Stimulated activated naive CD8-positive, alpha-beta T cell treated with anti-CD3 and anti-CD28 coated beads, Interleukin-15, Interleukin-2, amounts not matched to agents 100 ng/mL and 50 ng/mL, for 24 hours (primary cell): Measurements from ENCODE around the gene ATP5MG.

Experiments used
- H3K27ac Mint-ChIP-seq: one replicate; pipeline ENCODE4 v1.8.0; 2021; ENCODE audit warnings: mild to moderate bottlenecking, mixed read lengths
- H3K27me3 Mint-ChIP-seq: one replicate; pipeline ENCODE4 v1.8.0; 2021; ENCODE audit warnings: mixed read lengths
- H3K36me3 Mint-ChIP-seq: one replicate; pipeline ENCODE4 v1.8.0; 2021; ENCODE audit warnings: low read depth, mixed read lengths
- H3K4me1 Mint-ChIP-seq: one replicate; pipeline ENCODE4 v1.8.0; 2021; ENCODE audit warnings: low read depth, mixed read lengths
- H3K4me3 Mint-ChIP-seq: one replicate; pipeline ENCODE4 v1.8.0; 2021; ENCODE audit warnings: mild to moderate bottlenecking, mixed read lengths
- H3K9me3 Mint-ChIP-seq: one replicate; pipeline ENCODE4 v1.8.0; 2021; ENCODE audit warnings: mixed read lengths

The ATP5MG gene, protein sequence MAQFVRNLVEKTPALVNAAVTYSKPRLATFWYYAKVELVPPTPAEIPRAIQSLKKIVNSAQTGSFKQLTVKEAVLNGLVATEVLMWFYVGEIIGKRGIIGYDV

DNA sequence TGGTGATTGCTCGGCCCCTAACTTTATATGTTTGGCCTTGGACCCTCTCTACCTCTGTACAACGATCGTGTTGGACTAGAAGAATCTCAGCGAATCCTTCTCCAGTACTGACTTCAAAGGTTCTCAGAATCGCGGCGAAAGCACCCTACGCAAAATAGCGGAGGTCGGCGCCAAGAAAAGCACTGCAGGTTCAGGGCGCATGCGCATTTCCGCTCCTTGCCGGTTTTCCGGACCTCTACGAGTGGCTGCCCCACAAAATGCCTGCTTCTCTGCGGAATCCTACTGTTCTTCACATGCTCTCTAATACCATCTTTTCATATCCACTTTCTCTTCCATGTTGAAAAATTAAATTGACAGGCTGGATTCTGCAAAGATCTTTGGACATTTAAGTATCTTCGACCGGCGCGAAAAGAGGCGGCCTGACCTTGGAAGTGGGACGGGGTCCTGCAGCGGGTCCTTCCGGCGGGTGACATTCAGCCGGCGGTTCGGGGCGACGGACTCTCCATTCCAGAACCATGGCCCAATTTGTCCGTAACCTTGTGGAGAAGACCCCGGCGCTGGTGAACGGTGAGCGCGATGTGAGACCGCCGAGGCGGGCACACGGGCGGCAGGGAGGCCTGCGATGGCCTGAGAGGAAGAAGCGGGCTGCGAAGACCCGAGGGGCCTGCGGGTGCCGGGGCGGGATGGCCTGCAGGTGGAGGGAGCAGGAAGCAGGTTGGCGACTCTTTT is at the start of gene ATP5MG:
ATP5MG (plus strand) TSS at position 456 of the 729 bp plus-strand sequence; CDS start at position 516, 60 bp downstream.
- peak within 1 kb of the TSS; percentile 100 for H3K27ac Mint-ChIP-seq
- no peaks in the 10 kb centered on the region for H3K9me3 Mint-ChIP-seq
- peak within 1 kb of the TSS; percentile 98 for H3K4me3 Mint-ChIP-seq
- no peaks in the 10 kb centered on the region for H3K27me3 Mint-ChIP-seq
- H3K36me3 Mint-ChIP-seq, result peaks cover 62% of the 10 kb centered on the region
- H3K4me1 Mint-ChIP-seq, result peaks cover 72% of the 10 kb centered on the region

DNA sequence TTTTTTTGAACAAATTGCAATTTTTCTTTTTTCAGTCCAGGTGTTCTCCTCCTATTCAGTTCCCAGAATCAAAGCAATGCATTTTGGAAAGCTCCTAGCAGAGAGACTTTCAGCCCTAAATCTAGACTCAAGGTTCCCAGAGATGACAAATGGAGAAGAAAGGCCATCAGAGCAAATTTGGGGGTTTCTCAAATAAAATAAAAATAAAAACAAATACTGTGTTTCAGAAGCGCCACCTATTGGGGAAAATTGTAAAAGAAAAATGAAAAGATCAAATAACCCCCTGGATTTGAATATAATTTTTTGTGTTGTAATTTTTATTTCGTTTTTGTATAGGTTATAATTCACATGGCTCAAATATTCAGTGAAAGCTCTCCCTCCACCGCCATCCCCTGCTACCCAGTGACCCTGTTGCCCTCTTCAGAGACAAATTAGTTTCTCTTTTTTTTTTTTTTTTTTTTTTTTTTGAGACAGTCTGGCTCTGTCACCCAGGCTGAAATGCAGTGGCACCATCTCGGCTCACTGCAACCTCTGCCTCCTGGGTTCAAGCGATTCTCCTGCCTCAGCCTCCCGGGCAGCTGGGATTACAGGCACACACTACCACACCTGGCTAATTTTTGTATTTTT is 48.2 kb upstream of the ATP5MG start:
- peaks cover 25% of the 10 kb centered on the region for H3K4me1 Mint-ChIP-seq
- no peaks in the 10 kb centered on the region for H3K27me3 Mint-ChIP-seq
- peak overlapping the region; percentile 72 for H3K27ac Mint-ChIP-seq
- H3K9me3 Mint-ChIP-seq, result no peaks in the 10 kb centered on the region
- H3K4me3 Mint-ChIP-seq, result no peak overlapping the region
- H3K36me3 Mint-ChIP-seq, result peaks cover 45% of the 10 kb centered on the region

DNA sequence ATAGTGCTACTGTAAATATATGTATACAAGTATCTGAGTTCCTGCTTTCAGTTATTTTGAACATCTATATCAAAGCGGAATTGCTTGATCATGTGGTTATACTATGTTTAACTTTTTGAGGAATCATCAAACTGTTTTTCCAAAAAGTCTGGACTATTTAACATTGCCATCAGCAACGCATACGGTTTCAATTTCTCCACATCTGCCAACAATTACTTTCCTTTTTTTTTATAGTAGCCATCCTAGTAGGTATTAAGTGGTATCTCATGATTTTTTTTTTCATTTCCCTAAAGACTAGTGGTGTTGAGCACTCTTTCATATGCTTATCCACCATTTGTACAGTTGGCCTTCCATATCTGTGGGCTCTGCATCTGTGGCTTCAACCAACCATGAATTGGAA is 43.3 kb upstream of the ATP5MG start:
- Mint-ChIP-seq H3K27ac (peak overlapping the region; percentile 38), H3K27me3 (no peaks in the 10 kb centered on the region), H3K9me3 (no peaks in the 10 kb centered on the region), H3K4me3 (no peak overlapping the region), H3K36me3 (peaks cover 24% of the 10 kb centered on the region), H3K4me1 (peaks cover 48% of the 10 kb centered on the region)

DNA sequence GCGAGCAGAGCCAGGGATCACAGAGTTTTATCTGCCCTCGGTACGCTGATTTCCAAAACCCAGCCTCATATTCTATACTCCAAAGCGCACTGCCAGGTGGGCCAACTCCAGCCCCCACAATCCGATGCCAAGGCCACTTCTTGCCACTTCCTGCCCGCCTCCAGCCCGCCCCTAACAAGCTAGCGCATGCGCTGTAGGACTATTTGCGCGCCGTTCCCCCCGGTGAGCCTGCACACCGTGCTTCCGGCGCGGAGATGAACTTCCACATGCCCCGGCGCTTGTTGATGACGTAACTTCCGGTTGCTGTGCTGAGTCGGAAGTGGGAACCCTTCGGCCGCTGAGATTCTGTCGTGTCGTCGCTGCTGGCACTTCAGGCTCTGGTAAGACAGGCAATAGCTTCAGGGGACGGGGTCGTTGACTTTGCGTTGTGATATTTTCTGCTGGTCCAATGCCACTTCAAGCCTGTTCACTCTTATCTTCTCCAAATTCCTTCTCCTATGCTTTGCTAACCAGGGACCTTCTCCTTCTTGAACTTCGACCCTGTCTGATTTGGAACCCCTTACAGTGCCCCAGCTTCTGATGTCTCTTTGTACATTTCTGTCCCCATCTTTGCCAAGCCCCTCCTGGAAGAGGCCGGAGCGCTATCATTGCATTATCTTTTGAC is 42.0 kb upstream of the ATP5MG start, which contains the start of gene UBE4A:
UBE4A (plus strand) TSS at position 306 of the 664 bp plus-strand sequence. CDS start 5,481 bp downstream, outside the sequence.
- Mint-ChIP-seq H3K27ac (peak within 1 kb of the TSS; percentile 94), H3K4me3 (peak within 1 kb of the TSS; percentile 95), H3K4me1 (peaks cover 51% of the 10 kb centered on the region), H3K9me3 (no peaks in the 10 kb centered on the region), H3K27me3 (no peaks in the 10 kb centered on the region), H3K36me3 (peaks cover 31% of the 10 kb centered on the region)

DNA sequence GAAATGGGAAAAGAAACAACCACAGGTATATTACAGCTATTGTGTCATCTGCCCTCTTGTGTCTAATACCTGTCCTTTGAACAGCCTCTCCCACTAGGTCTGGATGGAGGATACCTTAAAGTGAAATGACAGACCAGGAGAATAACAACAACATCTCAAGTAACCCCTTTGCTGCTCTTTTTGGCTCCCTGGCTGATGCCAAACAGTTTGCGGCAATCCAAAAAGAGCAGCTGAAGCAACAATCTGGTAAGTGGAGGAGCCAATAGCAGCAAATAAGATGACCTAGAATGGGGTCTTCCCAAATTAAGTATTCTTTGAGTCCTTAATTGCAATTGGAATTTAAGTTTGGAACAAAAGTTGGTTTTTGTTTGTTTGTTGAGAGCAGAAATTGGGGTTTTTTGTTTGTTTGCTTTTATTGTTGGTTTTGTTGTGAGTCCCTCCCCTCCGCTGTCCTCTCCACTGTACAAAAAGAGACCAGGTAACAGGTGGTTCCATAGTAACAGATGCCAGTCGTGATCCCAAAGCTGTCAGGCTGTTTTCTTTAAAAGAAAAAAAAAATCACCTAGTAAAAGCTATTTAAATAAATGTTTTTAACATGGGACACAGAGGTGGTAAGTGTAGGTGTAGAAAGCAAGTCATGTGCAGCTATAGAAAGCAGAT is 36.3 kb upstream of the ATP5MG start:
- Mint-ChIP-seq H3K36me3 (peaks cover 74% of the 10 kb centered on the region), H3K27ac (no peak overlapping the region), H3K4me3 (no peak overlapping the region), H3K4me1 (peaks cover 39% of the 10 kb centered on the region), H3K9me3 (no peaks in the 10 kb centered on the region), H3K27me3 (no peaks in the 10 kb centered on the region)

DNA sequence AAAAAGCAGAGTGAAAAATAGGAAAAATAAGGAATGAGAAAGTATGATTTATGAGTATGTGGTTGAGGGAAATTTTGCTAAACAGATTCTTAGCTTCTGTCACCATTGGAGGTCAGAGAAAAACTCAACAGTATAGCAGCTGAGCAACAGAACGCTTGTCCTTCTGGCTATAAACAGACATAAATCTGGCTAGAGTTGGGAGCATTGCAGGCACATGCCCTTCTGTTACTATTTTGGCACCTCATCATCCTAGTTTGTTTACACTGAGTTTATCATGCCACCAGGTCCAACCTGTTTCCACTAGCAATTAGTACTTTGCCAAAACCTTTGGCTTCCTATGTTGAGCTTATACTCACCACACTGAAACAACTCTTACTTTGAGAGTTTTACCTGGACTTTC is 35.1 kb upstream of the ATP5MG start:
- Mint-ChIP-seq H3K4me3 (no peak overlapping the region), H3K4me1 (peaks cover 27% of the 10 kb centered on the region), H3K36me3 (peaks cover 83% of the 10 kb centered on the region), H3K27ac (no peak overlapping the region), H3K27me3 (no peaks in the 10 kb centered on the region), H3K9me3 (no peaks in the 10 kb centered on the region)

DNA sequence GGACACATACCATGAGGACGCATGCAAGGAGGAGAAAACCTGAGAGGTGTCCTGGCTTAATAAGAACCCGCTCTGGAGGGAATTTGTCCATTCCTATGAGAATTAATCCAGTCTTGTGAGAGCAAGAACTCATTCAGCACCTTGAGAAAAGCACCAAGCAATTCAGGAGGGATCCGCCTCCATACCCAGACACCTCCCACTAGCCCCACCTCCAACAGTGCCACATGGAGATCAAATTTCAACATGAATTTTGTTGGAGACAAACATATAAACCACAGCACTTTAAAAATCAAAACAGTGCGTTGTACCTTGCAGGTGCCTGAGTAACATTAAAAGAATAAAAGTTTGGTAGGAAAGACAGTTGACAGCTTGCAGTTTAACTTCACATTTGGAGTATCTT is 30.6 kb upstream of the ATP5MG start:
- H3K4me1 Mint-ChIP-seq, result no peaks in the 10 kb centered on the region
- no peak overlapping the region for H3K4me3 Mint-ChIP-seq
- H3K27ac Mint-ChIP-seq, result no peak overlapping the region

DNA sequence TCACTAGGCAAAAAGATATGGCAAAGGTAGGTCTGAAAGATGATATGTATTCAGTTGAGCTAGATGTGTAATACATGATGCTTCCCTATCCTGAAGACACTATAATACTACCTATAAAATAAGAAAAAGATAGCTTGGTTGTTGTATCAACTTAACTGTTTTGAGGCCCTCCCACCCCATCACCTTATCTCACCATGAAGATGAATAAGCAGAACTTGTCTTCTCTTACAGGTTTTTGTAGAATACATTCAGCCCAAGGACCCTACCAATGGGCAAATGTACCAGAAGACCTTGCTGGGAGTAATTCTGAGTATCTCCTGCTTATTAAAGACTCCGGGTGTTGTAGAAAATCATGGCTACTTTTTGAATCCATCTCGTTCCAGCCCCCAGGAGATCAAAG is 28.1 kb upstream of the ATP5MG start:
- Mint-ChIP-seq H3K4me3 (no peak overlapping the region), H3K4me1 (no peaks in the 10 kb centered on the region), H3K36me3 (peaks cover 82% of the 10 kb centered on the region), H3K27ac (no peak overlapping the region), H3K27me3 (no peaks in the 10 kb centered on the region), H3K9me3 (no peaks in the 10 kb centered on the region)

More for the DNA sequence above, 30.6 kb upstream of the ATP5MG start:
- peaks cover 86% of the 10 kb centered on the region for H3K36me3 Mint-ChIP-seq
- no peaks in the 10 kb centered on the region for H3K9me3 Mint-ChIP-seq
- H3K27me3 Mint-ChIP-seq, result no peaks in the 10 kb centered on the region

DNA sequence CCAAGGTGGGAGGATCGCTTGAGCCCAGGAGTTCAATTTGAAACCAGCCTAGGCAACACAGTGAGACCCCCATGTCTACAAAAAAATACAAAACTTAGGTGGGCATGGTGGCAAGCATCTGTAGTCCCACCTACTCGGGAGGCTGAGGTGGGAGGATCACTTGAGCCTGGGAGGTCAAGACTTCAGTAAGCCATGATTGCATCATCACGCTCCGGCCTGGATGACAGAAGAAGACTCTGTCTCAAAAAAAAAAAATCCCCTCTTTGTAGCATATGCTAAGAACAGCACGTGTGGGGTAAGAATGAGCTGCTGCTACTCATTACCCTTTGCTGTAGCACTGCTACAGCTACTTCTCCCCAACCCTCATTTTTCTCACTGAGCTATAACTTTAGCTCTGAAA is 27.5 kb upstream of the ATP5MG start:
- H3K4me3 Mint-ChIP-seq, result no peak overlapping the region
- H3K9me3 Mint-ChIP-seq, result no peaks in the 10 kb centered on the region
- peaks cover 81% of the 10 kb centered on the region for H3K36me3 Mint-ChIP-seq
- peak overlapping the region; percentile 15 for H3K27ac Mint-ChIP-seq
- H3K4me1 Mint-ChIP-seq, result no peaks in the 10 kb centered on the region
- H3K27me3 Mint-ChIP-seq, result no peaks in the 10 kb centered on the region

DNA sequence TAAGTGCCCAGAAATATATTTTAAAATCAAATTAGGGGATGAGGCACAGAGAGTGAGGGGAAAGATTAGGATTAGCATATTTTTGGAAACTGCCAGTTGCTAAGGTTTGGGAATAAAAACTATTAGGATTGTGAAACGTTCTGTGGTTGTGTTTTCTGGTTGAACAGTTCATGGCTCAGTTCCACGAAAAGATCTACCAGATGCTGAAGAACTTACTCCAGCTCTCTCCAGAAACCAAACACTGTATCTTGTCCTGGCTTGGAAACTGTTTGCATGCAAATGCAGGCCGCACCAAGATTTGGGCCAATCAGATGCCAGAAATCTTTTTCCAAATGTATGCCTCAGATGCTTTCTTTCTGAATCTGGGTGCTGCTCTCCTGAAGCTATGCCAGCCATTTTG is 26.7 kb upstream of the ATP5MG start:
- no peaks in the 10 kb centered on the region for H3K4me1 Mint-ChIP-seq
- no peak overlapping the region for H3K27ac Mint-ChIP-seq
- H3K27me3 Mint-ChIP-seq, result no peaks in the 10 kb centered on the region
- H3K4me3 Mint-ChIP-seq, result no peak overlapping the region
- peaks cover 80% of the 10 kb centered on the region for H3K36me3 Mint-ChIP-seq
- no peaks in the 10 kb centered on the region for H3K9me3 Mint-ChIP-seq

DNA sequence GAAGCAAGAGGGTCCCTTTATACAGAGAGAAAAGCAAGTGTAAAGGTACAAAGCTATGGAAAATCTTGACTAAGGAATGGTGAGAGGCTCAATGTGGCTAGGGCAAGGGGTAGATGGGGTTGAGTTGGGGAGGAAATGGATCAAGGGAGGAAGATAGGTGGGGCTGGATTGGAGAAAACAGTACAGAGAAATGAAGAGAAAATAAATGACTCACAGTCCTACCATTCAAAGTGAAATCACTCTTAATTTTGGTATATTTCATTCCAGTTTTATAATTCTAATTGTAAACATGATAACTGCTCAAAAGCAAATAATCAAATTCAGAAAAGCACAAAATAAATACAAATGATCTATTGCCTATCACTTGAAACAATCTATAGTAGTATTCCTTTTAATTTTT is 25.4 kb upstream of the ATP5MG start:
- H3K27ac Mint-ChIP-seq, result peak overlapping the region; percentile 66
- no peaks in the 10 kb centered on the region for H3K9me3 Mint-ChIP-seq

DNA sequence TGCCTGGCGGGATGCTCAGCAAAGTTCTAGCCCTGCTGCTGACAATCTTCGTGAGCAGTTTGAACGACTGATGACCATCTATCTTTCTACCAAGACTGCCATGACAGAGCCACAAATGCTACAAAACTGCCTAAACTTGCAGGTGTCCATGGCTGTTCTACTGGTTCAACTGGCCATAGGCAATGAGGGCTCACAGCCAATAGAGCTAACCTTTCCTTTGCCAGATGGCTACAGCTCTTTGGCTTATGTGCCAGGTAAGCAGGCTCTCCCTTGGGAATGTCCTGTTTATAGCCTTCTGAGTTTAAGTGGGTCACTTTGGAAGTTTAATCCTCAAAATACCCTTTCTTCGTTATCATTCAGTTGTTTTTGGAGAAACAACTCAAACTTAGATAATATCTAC is 21.9 kb upstream of the ATP5MG start:
- H3K27ac Mint-ChIP-seq, result no peak overlapping the region
- H3K27me3 Mint-ChIP-seq, result no peaks in the 10 kb centered on the region
- H3K4me3 Mint-ChIP-seq, result no peak overlapping the region
- H3K4me1 Mint-ChIP-seq, result no peaks in the 10 kb centered on the region
- peaks cover 69% of the 10 kb centered on the region for H3K36me3 Mint-ChIP-seq
- H3K9me3 Mint-ChIP-seq, result no peaks in the 10 kb centered on the region

More for the DNA sequence above, 25.4 kb upstream of the ATP5MG start:
- Mint-ChIP-seq H3K27me3 (no peaks in the 10 kb centered on the region), H3K4me3 (no peak overlapping the region), H3K36me3 (peaks cover 79% of the 10 kb centered on the region), H3K4me1 (no peaks in the 10 kb centered on the region)

DNA sequence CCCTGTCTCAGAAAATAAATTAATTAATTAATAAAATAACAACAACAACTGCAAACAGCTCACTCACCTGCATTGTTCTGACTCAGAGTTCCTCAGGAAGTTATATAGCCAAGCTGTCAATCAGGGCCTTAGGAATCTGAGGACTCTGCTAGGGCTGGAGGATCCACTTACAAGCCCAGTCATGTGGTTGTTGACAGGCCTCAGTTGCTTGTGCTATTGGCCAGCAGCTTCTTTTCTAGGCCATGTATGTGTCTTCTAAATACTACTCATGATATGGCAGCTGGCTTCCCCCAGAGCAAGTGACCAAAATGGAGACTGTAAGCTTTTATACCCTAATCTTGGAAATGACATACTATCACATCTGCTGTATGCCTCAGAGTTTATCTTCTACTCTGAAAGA is 20.8 kb upstream of the ATP5MG start:
- no peaks in the 10 kb centered on the region for H3K4me1 Mint-ChIP-seq
- peaks cover 72% of the 10 kb centered on the region for H3K36me3 Mint-ChIP-seq
- H3K9me3 Mint-ChIP-seq, result no peaks in the 10 kb centered on the region
- H3K27ac Mint-ChIP-seq, result no peak overlapping the region
- no peak overlapping the region for H3K4me3 Mint-ChIP-seq
- no peaks in the 10 kb centered on the region for H3K27me3 Mint-ChIP-seq

DNA sequence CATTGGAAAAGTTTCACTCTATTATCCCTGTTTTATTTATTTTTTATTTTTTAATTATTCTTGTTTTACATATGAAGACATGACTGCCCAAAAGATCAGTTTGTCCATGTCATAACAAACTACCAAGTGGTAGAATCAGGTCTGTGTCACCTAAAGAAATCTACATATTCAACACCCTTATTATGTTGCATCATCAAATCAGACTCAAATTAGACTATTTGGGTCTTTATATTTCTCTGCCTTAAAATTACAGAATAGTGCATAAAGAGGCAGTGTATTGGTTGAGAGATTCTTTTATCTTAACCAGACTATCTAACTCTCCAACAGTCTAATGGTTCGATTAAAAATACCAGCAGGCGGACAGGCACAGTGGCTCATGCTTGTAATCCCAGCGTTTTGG is 18.5 kb upstream of the ATP5MG start:
- Mint-ChIP-seq H3K27ac (no peak overlapping the region), H3K4me1 (no peaks in the 10 kb centered on the region), H3K9me3 (no peaks in the 10 kb centered on the region)

DNA sequence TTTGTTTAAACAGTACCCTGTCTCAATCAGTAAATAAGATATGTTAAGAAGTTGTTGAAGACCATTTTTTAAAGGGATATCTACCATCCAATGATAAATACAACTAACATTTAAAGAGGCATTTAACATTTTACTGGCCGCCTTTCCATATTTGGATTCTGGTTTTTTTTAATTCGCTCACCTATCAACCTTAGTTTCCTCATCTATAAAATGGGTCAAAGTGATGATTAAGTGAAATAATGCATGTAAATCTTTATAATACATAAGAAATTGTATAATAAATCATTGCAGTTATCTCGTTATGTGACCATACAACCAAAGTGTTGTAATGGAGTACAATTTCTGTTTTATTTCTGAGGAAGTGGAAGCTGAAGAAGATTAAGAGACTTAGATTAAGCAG is 17.7 kb upstream of the ATP5MG start:
- Mint-ChIP-seq H3K4me1 (no peaks in the 10 kb centered on the region), H3K27ac (no peak overlapping the region), H3K36me3 (peaks cover 76% of the 10 kb centered on the region), H3K27me3 (no peaks in the 10 kb centered on the region), H3K9me3 (no peaks in the 10 kb centered on the region), H3K4me3 (no peak overlapping the region)

More for the DNA sequence above, 18.5 kb upstream of the ATP5MG start:
- peaks cover 81% of the 10 kb centered on the region for H3K36me3 Mint-ChIP-seq
- H3K4me3 Mint-ChIP-seq, result no peak overlapping the region
- no peaks in the 10 kb centered on the region for H3K27me3 Mint-ChIP-seq
